ENCODE data around the gene OTOGL.

- no peak for TF ChIP-seq CTCF (IDR thresholded peaks at IDR 0.05; ENCODE audit: low read depth, low read length, poor library complexity, severe bottlenecking)
- TF ChIP-seq EZH2phosphoT487 (IDR thresholded peaks at IDR 0.05; ENCODE audit: borderline replicate concordance, low read length), result no peak
Observed at GRCh38 chr12:80239867-80240266, 140.5 kb downstream of the OTOGL start.
